Gastroesophageal sphincter (tissue), 3 donors: Measurements from ENCODE around the gene DST.

Source experiments
- EP300 ChIP-seq: sonication (generic); formaldehyde crosslinking; IDR thresholded peaks from one replicate; pipeline ENCODE4 v1.6.1; 2017; ENCODE audit warnings: antibody characterized with exemption, mild to moderate bottlenecking
- POLR2AphosphoS5 ChIP-seq: sonication (generic); formaldehyde crosslinking; IDR thresholded peaks from one replicate; pipeline ENCODE4 v1.6.1; 2017; ENCODE audit warnings: antibody characterized with exemption
- TF ChIP-seq, protein P1 (sequence below), 4 experiments: fragments of 200-600 bp in 2 of 4; fragments of 450-650 bp in 2 of 4; sonication (generic) in 1 of 4; IDR thresholded peaks; one replicate each; pipeline ENCODE4 v1.5.1; 2017 to 2019; ENCODE audit warnings: antibody characterized with exemption in 4 of 4, mild to moderate bottlenecking in 2 of 4, moderate library complexity in 2 of 4

DNA sequence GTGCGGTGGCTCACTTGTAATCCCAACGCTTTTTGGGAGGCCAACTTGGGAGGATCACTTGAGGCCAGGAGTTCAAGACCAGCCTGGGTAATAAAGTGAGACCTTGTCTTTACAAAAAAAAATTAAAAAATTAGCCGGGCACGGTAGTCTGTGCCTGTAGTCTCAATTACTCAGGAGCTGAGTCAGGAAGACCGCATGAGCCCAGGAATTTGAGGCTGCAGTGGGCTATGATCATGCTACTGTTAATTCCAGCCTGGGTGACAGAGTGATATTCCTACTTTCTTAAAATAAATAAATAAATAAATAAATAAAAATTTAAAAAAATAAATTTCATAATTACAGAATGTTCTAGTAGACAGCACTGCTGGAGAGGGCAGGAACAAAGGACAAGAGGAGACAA is 62.4 kb downstream of the DST start:
- TF ChIP-seq, protein P1, sequence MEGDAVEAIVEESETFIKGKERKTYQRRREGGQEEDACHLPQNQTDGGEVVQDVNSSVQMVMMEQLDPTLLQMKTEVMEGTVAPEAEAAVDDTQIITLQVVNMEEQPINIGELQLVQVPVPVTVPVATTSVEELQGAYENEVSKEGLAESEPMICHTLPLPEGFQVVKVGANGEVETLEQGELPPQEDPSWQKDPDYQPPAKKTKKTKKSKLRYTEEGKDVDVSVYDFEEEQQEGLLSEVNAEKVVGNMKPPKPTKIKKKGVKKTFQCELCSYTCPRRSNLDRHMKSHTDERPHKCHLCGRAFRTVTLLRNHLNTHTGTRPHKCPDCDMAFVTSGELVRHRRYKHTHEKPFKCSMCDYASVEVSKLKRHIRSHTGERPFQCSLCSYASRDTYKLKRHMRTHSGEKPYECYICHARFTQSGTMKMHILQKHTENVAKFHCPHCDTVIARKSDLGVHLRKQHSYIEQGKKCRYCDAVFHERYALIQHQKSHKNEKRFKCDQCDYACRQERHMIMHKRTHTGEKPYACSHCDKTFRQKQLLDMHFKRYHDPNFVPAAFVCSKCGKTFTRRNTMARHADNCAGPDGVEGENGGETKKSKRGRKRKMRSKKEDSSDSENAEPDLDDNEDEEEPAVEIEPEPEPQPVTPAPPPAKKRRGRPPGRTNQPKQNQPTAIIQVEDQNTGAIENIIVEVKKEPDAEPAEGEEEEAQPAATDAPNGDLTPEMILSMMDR (IDR thresholded peaks at IDR 0.05): no peak
- TF ChIP-seq EP300 (no peak), POLR2AphosphoS5 (no peak)
